Activated T-helper 1 cell treated with Interleukin-2 at 50 U/mL for 16 hours (primary cell): ENCODE data around the gene CELF4.

ENCODE experiments used
- DNase-seq: peaks from one replicate; pipeline ENCODE4 v3.0.0-alpha.2; 2020; ENCODE audit warnings: low read depth

CELF4 gene

GRCh38 chr18:37572736-37573135, 7.1 kb upstream of the CELF4 start:
- no peak for DNase-seq

- DNase-seq, result no peak
Measured at GRCh38 chr18:37571266-37571665, 5.7 kb upstream of the CELF4 start.

- no peak for DNase-seq
Measured at GRCh38 chr18:37570336-37570930, 4.8 kb upstream of the CELF4 start.

GRCh38 chr18:37568671-37569070, 3.1 kb upstream of the CELF4 start:
- no peak for DNase-seq

GRCh38 chr18:37567994-37568359, 2.4 kb upstream of the CELF4 start:
- DNase-seq, result no peak

GRCh38 chr18:37567061-37567993, 1.7 kb upstream of the CELF4 start:
- no peak for DNase-seq

- no peak for DNase-seq
Measured at GRCh38 chr18:37566479-37567060, 972 bp upstream of the CELF4 start.

GRCh38 chr18:37565977-37566478, 430 bp upstream of the CELF4 start:
- DNase-seq, result no peak

- no peak for DNase-seq
Measured at GRCh38 chr18:37564711-37565100, 892 bp downstream of the CELF4 start.

- no peak for DNase-seq
Measured at GRCh38 chr18:37563931-37564392, 1.6 kb downstream of the CELF4 start.

GRCh38 chr18:37561986-37562385, 3.6 kb downstream of the CELF4 start:
- no peak for DNase-seq

- DNase-seq, result no peak
Measured at GRCh38 chr18:37560003-37560402, 5.6 kb downstream of the CELF4 start.

GRCh38 chr18:37559194-37559593, 6.4 kb downstream of the CELF4 start:
- no peak for DNase-seq

GRCh38 chr18:37554399-37554787, 11.2 kb downstream of the CELF4 start:
- no peak for DNase-seq

GRCh38 chr18:37553633-37554398, 11.8 kb downstream of the CELF4 start:
- DNase-seq, result no peak

- no peak for DNase-seq
Measured at GRCh38 chr18:37552286-37552685, 13.3 kb downstream of the CELF4 start.

- DNase-seq, result no peak
Measured at GRCh38 chr18:37551846-37552245, 13.8 kb downstream of the CELF4 start.

- DNase-seq, result no peak
Measured at GRCh38 chr18:37551249-37551648, 14.3 kb downstream of the CELF4 start.

GRCh38 chr18:37550118-37550875, 15.3 kb downstream of the CELF4 start:
- no peak for DNase-seq

GRCh38 chr18:37548679-37549289, 16.8 kb downstream of the CELF4 start:
- no peak for DNase-seq
